Suppressor macrophage treated with lipopolysaccharide for 1 hour (primary cell): ENCODE results near the gene MFN2.
"Not testable (repeated sequence)": the region's sequence is repeated elsewhere in the genome, so short reads cannot be mapped to it uniquely, and the experiment has no call there.

Experiments used
- DNase-seq, 3 donors: peaks; one replicate each; pipeline ENCODE4 v3.0.0-alpha.2; 2020 to 2022

MFN2 gene

GRCh38 chr1:11979851-11980675 lies at the start of gene MFN2:
TSS of gene MFN2 (plus strand) at chr1:11980444. CDS start at chr1:11989169, 8,725 bp downstream.
- peak; percentile 96 to 97 (median 97) for DNase-seq

GRCh38 chr1:11930571-11931445 lies 49.4 kb upstream of the MFN2 start:
- no peak for DNase-seq

- DNase-seq = no peak
Observed at GRCh38 chr1:11931845-11932244, 48.4 kb upstream of the MFN2 start.

GRCh38 chr1:11934302-11935056 lies 45.8 kb upstream of the MFN2 start, which contains the start of gene PLOD1:
TSS of gene PLOD1 (plus strand) at chr1:11934717. CDS start at chr1:11934780, 63 bp downstream.
- DNase-seq = peak; percentile 81 to 95 (median 89)

- no peak for DNase-seq
Observed at GRCh38 chr1:11935057-11935412, 45.2 kb upstream of the MFN2 start.

GRCh38 chr1:11935733-11936132 lies 44.5 kb upstream of the MFN2 start:
- not testable (repeated sequence) for DNase-seq

- DNase-seq = no peak
Observed at GRCh38 chr1:11938722-11939526, 41.3 kb upstream of the MFN2 start.

GRCh38 chr1:11939794-11940193 lies 40.5 kb upstream of the MFN2 start:
- DNase-seq = not testable (repeated sequence)

- no peak for DNase-seq
Observed at GRCh38 chr1:11940260-11940921, 39.9 kb upstream of the MFN2 start.

- no peak for DNase-seq
Observed at GRCh38 chr1:11942280-11942679, 38.0 kb upstream of the MFN2 start.

- no peak for DNase-seq
Observed at GRCh38 chr1:11943619-11944018, 36.6 kb upstream of the MFN2 start.

GRCh38 chr1:11944358-11944931 lies 35.8 kb upstream of the MFN2 start:
- DNase-seq = no peak

GRCh38 chr1:11946647-11947046 lies 33.6 kb upstream of the MFN2 start:
- no peak for DNase-seq

- peak in 1 of 3 donors; percentile 16 for DNase-seq
Observed at GRCh38 chr1:11948822-11949458, 31.3 kb upstream of the MFN2 start.

GRCh38 chr1:11951901-11952300 lies 28.3 kb upstream of the MFN2 start:
- DNase-seq = no peak

GRCh38 chr1:11952455-11953109 lies 27.7 kb upstream of the MFN2 start:
- no peak for DNase-seq

GRCh38 chr1:11955221-11955620 lies 25.0 kb upstream of the MFN2 start:
- no peak for DNase-seq

GRCh38 chr1:11957398-11957797 lies 22.8 kb upstream of the MFN2 start:
- no peak for DNase-seq

- DNase-seq = no peak
Observed at GRCh38 chr1:11957897-11958296, 22.3 kb upstream of the MFN2 start.

GRCh38 chr1:11960276-11960675 lies 20.0 kb upstream of the MFN2 start:
- DNase-seq = no peak
